Left renal cortex interstitium (tissue), 4 donors: ENCODE data around the gene PGA3. TPM values are rescaled to one million over a fixed set of nuclear protein-coding genes. Genes with fewer than 3 reads are reported as not detected.
A peak's percentile ranks its signal among the peaks of the same experiment; 100 is the strongest.
"Not testable (repeated sequence)": the region's sequence is repeated elsewhere in the genome, so short reads cannot be mapped to it uniquely, and the experiment has no call there.

Experiments
- DNase-seq, 4 donors: peaks; one replicate each; pipeline ENCODE4 v3.0.0-alpha.2; 2013; ENCODE audit warnings: low read depth in 4 of 4, low spot score in 2 of 4, missing footprints in 1 of 4
- polyA plus RNA-seq, 4 donors: library from polyadenylated mRNA; unstranded; fragments of 120-200 nt; gene quantifications; one replicate each; pipeline ENCODE4 v1.2.1, GENCODE V29; 2013; ENCODE audit not compliant: insufficient read length in 4 of 4

PGA3 gene
- polyA plus RNA-seq: under 1 TPM in 2 of 4 donors, not detected in 2; 0.12 to 0.43 TPM

DNA sequence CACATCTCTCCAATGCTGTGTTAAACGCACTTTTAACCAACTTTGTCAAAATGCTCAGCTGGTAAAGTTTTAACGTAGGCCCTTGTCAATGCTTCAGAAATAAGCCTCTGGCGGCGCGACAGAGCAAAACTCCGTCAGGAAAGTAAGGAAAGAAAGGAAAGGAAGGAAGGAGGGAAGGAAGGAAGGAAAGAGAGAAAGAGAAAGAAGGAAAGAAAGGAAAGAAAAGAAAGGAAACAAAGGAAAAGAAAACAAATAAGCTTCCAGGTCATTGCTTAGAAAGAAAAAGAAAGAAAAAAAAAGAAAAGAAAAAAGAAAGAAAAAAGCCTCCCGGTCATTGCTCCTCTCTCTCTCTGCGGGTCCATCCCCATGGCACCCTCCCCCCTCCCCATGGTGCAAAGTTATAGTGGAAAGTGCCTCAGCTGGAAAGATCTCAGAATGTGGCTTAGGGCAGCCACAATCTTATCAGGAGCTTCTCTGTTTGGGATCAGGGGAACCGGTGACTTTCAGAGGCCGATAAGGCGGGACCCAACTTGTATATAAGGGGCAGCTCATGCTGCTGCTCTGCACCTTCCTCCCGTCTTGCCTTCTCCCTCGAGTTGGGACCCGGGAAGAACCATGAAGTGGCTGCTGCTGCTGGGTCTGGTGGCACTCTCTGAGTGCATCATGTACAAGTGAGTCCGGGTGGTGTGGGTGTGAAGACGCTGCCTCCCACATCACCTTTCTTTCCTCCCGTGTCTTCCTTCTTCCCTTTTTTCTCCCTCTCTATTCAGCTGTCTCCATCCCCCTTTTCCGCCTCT, at the start of gene PGA3:
PGA3 (plus strand) TSS at position 566 of the 797 bp plus-strand sequence; CDS start at position 616, 50 bp downstream.
- DNase-seq: not testable (repeated sequence)

DNA sequence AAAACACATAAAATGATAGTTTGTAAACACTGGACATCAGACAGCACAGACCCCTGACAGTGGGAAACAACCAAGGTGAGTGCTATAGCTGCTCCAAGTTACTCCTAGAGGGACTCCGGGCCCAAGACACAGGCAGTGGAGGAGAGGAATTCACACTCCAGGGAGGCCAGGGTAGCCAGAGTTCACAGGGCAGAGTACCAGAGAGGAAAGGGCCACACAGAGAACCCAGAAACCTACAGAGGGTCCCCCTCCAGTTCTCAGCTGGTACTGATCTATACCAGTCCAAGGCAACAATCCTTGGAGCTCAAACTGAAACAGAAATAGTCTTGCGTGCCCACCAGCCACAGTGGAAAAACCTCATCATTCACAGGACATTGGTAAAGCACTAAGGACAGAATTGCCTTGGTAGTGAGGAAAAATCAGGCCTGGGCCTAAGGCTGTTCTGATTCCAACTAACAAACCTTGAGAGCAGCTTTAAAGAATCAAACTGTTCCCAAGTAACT, 49.7 kb upstream of the PGA3 start:
- no peak for DNase-seq

DNA sequence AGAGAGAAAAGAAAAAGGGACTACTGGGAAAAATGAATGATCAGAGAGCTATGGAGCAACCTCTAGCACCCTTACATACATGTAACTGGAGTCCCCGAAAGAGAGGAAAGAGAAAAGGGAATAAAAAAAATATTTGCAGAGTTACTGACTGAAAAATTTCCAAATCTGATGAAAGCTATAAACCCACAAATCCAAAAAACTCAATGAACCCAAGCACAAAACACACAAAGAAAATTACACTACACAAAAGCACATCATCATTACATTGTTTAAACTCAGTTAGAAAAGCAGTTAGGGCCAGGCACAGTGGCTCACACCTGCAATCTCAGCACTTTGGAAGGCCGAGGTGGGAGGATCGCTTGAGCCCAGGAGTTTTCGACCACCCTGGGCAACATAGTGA, 48.8 kb upstream of the PGA3 start:
- no peak for DNase-seq

GRCh38 chr11:61155312-61155711, 48.0 kb upstream of the PGA3 start:
- DNase-seq: no peak

DNA sequence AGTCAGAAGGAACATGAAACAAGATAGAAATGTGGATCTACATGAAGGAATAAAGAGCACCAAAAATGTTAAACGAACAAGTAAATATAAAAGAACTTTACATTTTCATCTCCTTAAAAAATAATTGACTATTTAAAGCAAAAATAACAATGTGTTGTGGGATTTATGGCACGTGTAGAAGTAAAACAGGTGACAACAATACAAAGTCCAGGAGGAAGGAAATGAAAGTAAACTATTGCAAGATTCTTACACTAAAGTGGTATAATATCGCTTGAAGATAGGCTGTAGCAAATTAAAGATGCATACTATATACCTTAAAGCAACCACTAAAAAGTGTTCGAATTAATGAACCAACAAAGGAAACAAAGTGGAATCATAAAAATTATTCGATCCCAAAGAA, 47.6 kb upstream of the PGA3 start:
- DNase-seq: no peak

DNA sequence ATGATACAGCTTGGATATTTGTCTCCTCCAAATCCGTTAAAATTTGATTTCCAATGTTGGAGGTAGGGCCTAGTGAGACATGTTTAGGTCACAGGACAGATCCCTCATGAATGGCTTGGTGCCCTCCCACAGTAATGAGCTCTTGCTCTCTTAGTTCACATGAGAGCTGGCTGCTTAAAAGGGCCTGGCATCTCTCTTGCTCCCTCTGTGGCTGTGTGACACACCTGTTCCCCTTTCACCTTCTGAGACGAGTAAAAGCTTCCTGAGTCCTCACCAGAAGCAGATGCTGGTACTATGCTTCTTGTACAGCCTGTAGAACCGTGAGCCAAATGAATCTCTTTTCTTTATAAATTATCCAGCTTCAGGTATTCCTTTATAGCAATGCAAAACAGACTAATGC, 45.6 kb upstream of the PGA3 start:
- DNase-seq: no peak

DNA sequence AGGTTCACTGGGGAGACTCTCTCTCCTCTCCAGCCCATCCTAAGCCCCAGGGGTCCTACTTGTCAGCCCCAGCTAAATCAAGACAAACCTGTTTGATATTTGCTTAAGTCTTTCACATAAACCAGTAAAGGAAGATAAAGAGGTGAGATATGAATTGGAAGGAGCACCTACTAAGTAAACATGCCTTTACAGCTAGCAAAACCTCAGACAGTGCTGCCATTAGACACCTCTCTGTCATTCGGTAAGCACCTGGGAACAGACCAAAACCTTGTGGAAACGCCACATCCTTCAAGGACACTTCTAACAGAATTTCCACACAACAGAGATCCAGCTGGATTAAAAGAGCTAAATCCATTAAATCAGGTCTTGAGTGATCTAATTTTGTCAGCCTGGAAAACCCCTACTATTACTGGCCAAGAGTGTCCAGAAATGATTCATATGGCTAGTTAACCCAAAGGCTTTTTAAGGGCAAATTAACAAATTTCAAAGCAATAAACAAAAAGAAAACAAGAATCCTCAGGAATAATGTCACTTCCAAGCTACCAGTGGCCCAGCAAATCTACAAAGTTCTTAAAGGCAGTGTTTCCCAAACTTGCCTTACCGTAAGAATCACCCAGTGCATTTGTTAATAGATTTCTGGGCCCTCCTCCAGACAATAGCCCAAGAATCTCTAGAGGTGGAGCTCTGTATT, 44.5 kb upstream of the PGA3 start:
- DNase-seq: no peak

DNA sequence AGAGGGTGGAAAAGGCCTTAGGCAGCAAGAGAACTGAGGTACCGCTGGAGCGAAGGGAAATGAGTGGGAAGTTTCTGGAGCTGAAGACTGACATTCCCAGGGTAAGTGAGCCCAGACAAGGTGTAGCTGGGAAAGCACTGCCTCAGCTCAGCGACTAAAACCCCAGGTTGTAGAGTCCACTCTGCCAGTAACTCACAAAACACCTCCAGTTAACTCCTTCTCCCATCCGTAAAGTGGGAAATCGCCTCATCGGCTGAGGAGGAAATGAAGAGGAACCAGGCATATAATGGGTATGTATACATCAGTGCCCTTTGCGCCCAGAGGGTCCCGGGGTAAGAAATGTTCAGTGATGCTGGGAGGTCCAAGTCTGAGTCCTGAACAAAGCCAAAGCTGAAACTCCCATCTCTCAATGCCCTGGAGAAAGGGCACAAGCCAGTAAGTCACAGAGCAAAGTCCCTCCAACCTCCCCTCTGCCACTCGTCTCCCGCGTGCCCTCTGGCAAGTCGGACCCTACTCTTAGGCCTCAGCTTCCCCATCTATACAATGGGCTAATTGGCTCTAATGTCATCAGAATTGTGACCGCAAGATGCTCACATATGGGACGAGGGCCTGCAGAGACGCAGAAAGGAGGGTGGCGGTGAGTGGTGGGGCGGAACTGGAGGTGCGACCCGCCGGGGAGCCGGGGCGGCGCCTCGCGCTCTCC, 42.7 kb upstream of the PGA3 start:
- DNase-seq: no peak

GRCh38 chr11:61161190-61162091, 41.9 kb upstream of the PGA3 start, which contains the start of gene VPS37C:
TSS of gene VPS37C (minus strand) at chr11:61161426. CDS start at chr11:61138829, 22,597 bp downstream.
- DNase-seq: peak; percentile 66 to 81 (median 74)

GRCh38 chr11:61162092-61162941, 41.0 kb upstream of the PGA3 start:
- no peak for DNase-seq

GRCh38 chr11:61163021-61163420, 40.3 kb upstream of the PGA3 start:
- no peak for DNase-seq

GRCh38 chr11:61163714-61164605, 39.4 kb upstream of the PGA3 start:
- no peak for DNase-seq

GRCh38 chr11:61164606-61165424, 38.5 kb upstream of the PGA3 start:
- no peak for DNase-seq

DNA sequence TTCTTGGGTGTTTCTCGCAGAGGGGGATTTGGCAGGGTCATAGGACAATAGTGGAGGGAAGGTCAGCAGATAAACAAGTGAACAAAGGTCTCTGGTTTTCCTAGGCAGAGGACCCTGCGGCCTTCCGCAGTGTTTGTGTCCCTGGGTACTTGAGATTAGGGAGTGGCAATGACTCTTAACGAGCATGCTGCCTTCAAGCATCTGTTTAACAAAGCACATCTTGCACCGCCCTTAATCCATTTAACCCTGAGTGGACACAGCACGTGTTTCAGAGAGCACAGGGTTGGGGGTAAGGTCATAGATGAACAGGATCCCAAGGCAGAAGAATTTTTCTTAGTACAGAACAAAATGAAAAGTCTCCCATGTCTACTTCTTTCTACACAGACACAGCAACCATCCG, 37.5 kb upstream of the PGA3 start:
- not testable (repeated sequence) for DNase-seq

GRCh38 chr11:61166331-61166730, 37.0 kb upstream of the PGA3 start:
- not testable (repeated sequence) for DNase-seq

- DNase-seq: no peak
These were observed 35.1 kb upstream of the PGA3 start for GRCh38 chr11:61168042-61168688.

DNA sequence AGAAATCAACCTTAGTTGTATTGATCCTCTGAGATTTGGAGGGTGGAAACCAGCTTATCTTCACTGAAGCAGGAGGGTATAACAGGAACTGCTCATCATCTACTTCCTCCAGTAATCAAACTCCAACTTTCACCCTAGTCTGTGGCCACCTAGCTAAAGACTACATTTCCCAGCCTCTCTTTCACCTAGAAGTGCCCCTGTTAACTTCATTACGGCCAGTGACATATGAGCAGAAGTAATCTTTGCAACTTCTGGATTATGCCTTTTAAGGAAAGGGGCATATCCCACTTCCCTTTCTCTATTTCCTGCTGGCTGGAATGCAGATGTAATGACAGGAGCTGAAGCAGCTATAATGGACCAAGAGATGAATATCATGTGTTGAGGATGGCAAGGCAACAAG, 34.5 kb upstream of the PGA3 start:
- DNase-seq: no peak
